ENCODE measurements around the gene ADH5. TPM values are rescaled to one million over a fixed set of nuclear protein-coding genes. Genes with fewer than 3 reads are reported as not detected.

Gene ADH5
- total RNA-seq, 1 experiment from 2014 or later: 223 TPM

- TF ChIP-seq, protein P1, sequence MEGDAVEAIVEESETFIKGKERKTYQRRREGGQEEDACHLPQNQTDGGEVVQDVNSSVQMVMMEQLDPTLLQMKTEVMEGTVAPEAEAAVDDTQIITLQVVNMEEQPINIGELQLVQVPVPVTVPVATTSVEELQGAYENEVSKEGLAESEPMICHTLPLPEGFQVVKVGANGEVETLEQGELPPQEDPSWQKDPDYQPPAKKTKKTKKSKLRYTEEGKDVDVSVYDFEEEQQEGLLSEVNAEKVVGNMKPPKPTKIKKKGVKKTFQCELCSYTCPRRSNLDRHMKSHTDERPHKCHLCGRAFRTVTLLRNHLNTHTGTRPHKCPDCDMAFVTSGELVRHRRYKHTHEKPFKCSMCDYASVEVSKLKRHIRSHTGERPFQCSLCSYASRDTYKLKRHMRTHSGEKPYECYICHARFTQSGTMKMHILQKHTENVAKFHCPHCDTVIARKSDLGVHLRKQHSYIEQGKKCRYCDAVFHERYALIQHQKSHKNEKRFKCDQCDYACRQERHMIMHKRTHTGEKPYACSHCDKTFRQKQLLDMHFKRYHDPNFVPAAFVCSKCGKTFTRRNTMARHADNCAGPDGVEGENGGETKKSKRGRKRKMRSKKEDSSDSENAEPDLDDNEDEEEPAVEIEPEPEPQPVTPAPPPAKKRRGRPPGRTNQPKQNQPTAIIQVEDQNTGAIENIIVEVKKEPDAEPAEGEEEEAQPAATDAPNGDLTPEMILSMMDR (conservative IDR thresholded peaks at IDR 0.05; ENCODE audit: low read depth, low read length): no peak
- no peak for TF ChIP-seq EZH2 (IDR thresholded peaks at IDR 0.05; ENCODE audit: borderline replicate concordance, low read depth, low read length, poor library complexity, severe bottlenecking)
- intact Hi-C loops (cut with micrococcal nuclease; ENCODE audit: unreplicated experiment): no loop called here
- no peak overlapping the region for H3K4me3 ChIP-seq (ENCODE audit: low read depth, low read length, poor library complexity, severe bottlenecking)
- H3K27ac ChIP-seq (ENCODE audit: low read depth, low read length, poor library complexity, severe bottlenecking): no peak overlapping the region
- H3K36me3 ChIP-seq (ENCODE audit: insufficient read depth, low read length, poor library complexity, severe bottlenecking): peaks cover 100% of the 10 kb centered on the region
- H3K9me3 ChIP-seq (ENCODE audit: low read depth, low read length, poor library complexity, severe bottlenecking): no peaks in the 10 kb centered on the region
- ChIA-PET CTCF (no interaction called here), POLR2A (ENCODE audit: low non-redundant PET) (no interaction called here)
- no peaks in the 10 kb centered on the region for H3K4me1 ChIP-seq (ENCODE audit: insufficient read depth, low read length, poor library complexity, severe bottlenecking)
- DNase-seq (ENCODE audit: low spot score): no peak
- H3K27me3 ChIP-seq (replicated peaks; ENCODE audit: insufficient read depth, low read depth, low read length, poor library complexity): no peaks in the 10 kb centered on the region
- BruUV-seq (replicated peaks): no TSS peak
These were observed 9.5 kb downstream of the ADH5 start for GRCh38 chr4:99078931-99079624.

- Histone ChIP-seq H3K27me3 (replicated peaks; ENCODE audit: insufficient read depth, low read depth, low read length, poor library complexity) (no peaks in the 10 kb centered on the region), H3K36me3 (ENCODE audit: insufficient read depth, low read length, poor library complexity, severe bottlenecking) (peaks cover 100% of the 10 kb centered on the region), H3K4me3 (ENCODE audit: low read depth, low read length, poor library complexity, severe bottlenecking) (no peak overlapping the region), H3K4me1 (ENCODE audit: insufficient read depth, low read length, poor library complexity, severe bottlenecking) (no peaks in the 10 kb centered on the region), H3K9me3 (ENCODE audit: low read depth, low read length, poor library complexity, severe bottlenecking) (no peaks in the 10 kb centered on the region), H3K27ac (ENCODE audit: low read depth, low read length, poor library complexity, severe bottlenecking) (no peak overlapping the region)
- intact Hi-C loops (cut with micrococcal nuclease; ENCODE audit: unreplicated experiment): no loop called here
- no peak for DNase-seq (ENCODE audit: low spot score)
- POLR2A ChIA-PET (ENCODE audit: low non-redundant PET): no interaction called here
- TF ChIP-seq, protein P1 (conservative IDR thresholded peaks at IDR 0.05; ENCODE audit: low read depth, low read length): no peak
- no peak for TF ChIP-seq EZH2 (IDR thresholded peaks at IDR 0.05; ENCODE audit: borderline replicate concordance, low read depth, low read length, poor library complexity, severe bottlenecking)
- CTCF ChIA-PET: no interaction called here
- BruUV-seq (replicated peaks): no TSS peak
These were observed 10.3 kb downstream of the ADH5 start for GRCh38 chr4:99078336-99078735.

DNA sequence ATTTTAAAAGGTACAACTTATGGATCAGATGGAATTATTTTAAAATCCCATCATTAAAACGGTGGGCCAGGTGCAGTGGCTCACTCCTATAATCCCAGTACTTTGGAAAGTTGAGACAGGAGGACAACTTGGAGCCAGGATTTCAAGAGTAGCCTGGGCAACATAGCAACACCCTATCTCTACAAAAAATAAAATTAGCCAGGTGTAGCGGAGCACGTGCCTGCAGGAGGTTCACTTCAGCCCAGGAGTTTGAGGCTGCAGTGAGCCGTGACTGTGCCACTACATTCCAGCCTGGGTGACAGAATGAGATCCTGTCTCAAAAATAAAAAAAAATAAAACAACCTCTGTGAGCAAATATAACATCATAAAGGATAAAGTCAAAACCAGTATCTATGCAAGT, 11.4 kb downstream of the ADH5 start:
- H3K36me3 ChIP-seq (ENCODE audit: insufficient read depth, low read length, poor library complexity, severe bottlenecking): peaks cover 95% of the 10 kb centered on the region
- DNase-seq (ENCODE audit: low spot score): no peak
- no peak overlapping the region for H3K27ac ChIP-seq (ENCODE audit: low read depth, low read length, poor library complexity, severe bottlenecking)
- H3K9me3 ChIP-seq (ENCODE audit: low read depth, low read length, poor library complexity, severe bottlenecking): no peaks in the 10 kb centered on the region
- no peak for TF ChIP-seq EZH2 (IDR thresholded peaks at IDR 0.05; ENCODE audit: borderline replicate concordance, low read depth, low read length, poor library complexity, severe bottlenecking)
- TF ChIP-seq, protein P1 (conservative IDR thresholded peaks at IDR 0.05; ENCODE audit: low read depth, low read length): no peak
- CTCF ChIA-PET: no interaction called here
- intact Hi-C loops (cut with micrococcal nuclease; ENCODE audit: unreplicated experiment): no loop called here
- no TSS peak for BruUV-seq (replicated peaks)
- H3K4me3 ChIP-seq (ENCODE audit: low read depth, low read length, poor library complexity, severe bottlenecking): no peak overlapping the region
- POLR2A ChIA-PET (ENCODE audit: low non-redundant PET): no interaction called here
- no peaks in the 10 kb centered on the region for H3K4me1 ChIP-seq (ENCODE audit: insufficient read depth, low read length, poor library complexity, severe bottlenecking)
- no peaks in the 10 kb centered on the region for H3K27me3 ChIP-seq (replicated peaks; ENCODE audit: insufficient read depth, low read depth, low read length, poor library complexity)
